H9 (cell line): ENCODE measurements around the gene PRMT2. TPM values are rescaled to one million over a fixed set of nuclear protein-coding genes. Genes with fewer than 3 reads are reported as not detected.

Source experiments
- DNase-seq: peaks from one replicate; pipeline ENCODE4 v3.0.0-alpha.2; 2017
- H2AFZ ChIP-seq: one replicate; pipeline ENCODE4 v1.6.1; 2013; ENCODE audit warnings: mild to moderate bottlenecking, low read length, control low read depth, moderate library complexity
- H2AK5ac ChIP-seq: 2 replicates; pipeline ENCODE4 v1.6.1; 2013; ENCODE audit warnings: low read length, control low read depth, mixed read lengths; ENCODE audit not compliant: insufficient read length
- H2BK120ac ChIP-seq: one replicate; pipeline ENCODE4 v1.6.1; 2013; ENCODE audit warnings: low read depth, mild to moderate bottlenecking, low read length, control low read depth, inconsistent platforms; ENCODE audit not compliant: poor library complexity, severe bottlenecking
- H2BK12ac ChIP-seq: 2 replicates; pipeline ENCODE4 v1.6.1; 2013; ENCODE audit warnings: low read length, control low read depth, mixed read lengths, low read depth; ENCODE audit not compliant: insufficient read length
- H2BK15ac ChIP-seq: 2 replicates; pipeline ENCODE4 v1.6.1; 2013; ENCODE audit warnings: low read depth, low read length, control low read depth
- H2BK20ac ChIP-seq: one replicate; pipeline ENCODE4 v1.6.1; 2013; ENCODE audit warnings: low read depth, mild to moderate bottlenecking, low read length, control low read depth, inconsistent platforms; ENCODE audit not compliant: poor library complexity, severe bottlenecking
- H2BK5ac ChIP-seq: 2 replicates; pipeline ENCODE4 v1.6.1; 2013; ENCODE audit warnings: low read length, control low read depth, mixed read lengths; ENCODE audit not compliant: insufficient read length
- H3K14ac ChIP-seq: 2 replicates; pipeline ENCODE4 v1.6.1; 2013; ENCODE audit warnings: low read length, control low read depth; ENCODE audit not compliant: insufficient read depth
- H3K18ac ChIP-seq: 2 replicates; pipeline ENCODE4 v1.6.1; 2013; ENCODE audit warnings: low read depth, mild to moderate bottlenecking, mixed read lengths, low read length, control low read depth; ENCODE audit not compliant: insufficient read length
- H3K23ac ChIP-seq: 2 replicates; pipeline ENCODE4 v1.6.1; 2013; ENCODE audit warnings: low read length, control low read depth, mixed read lengths, low read depth; ENCODE audit not compliant: insufficient read length
- H3K23me2 ChIP-seq: 2 replicates; pipeline ENCODE4 v1.6.1; 2013; ENCODE audit warnings: low read depth, mild to moderate bottlenecking, mixed read lengths, low read length, control low read depth; ENCODE audit not compliant: insufficient read length, poor library complexity, severe bottlenecking
- H3K27ac ChIP-seq: 2 replicates; pipeline ENCODE4 v1.5.1; 2013; ENCODE audit warnings: low read length, control low read depth, mixed read lengths, low read depth; ENCODE audit not compliant: insufficient read length
- H3K27me3 ChIP-seq: 2 replicates; pipeline ENCODE4 v1.6.1; 2013; ENCODE audit warnings: low read length, control low read depth, inconsistent platforms; ENCODE audit not compliant: insufficient read depth
- H3K4ac ChIP-seq: 2 replicates; pipeline ENCODE4 v1.6.1; 2013; ENCODE audit warnings: low read depth, mild to moderate bottlenecking, control low read depth, inconsistent platforms, low read length, moderate library complexity
- H3K4me1 ChIP-seq: 2 replicates; pipeline ENCODE4 v1.6.1; 2013; ENCODE audit warnings: low read length, control low read depth, inconsistent platforms; ENCODE audit not compliant: insufficient read depth
- H3K4me2 ChIP-seq: 2 replicates; pipeline ENCODE4 v1.6.1; 2013; ENCODE audit warnings: low read length, control low read depth, mixed read lengths; ENCODE audit not compliant: insufficient read length, insufficient read depth
- H3K56ac ChIP-seq: 2 replicates; pipeline ENCODE4 v1.6.1; 2013; ENCODE audit warnings: low read depth, mild to moderate bottlenecking, mixed read lengths, low read length, control low read depth; ENCODE audit not compliant: insufficient read length
- H3K79me1 ChIP-seq: 2 replicates; pipeline ENCODE4 v1.6.1; 2013; ENCODE audit warnings: low read depth, mild to moderate bottlenecking, moderate library complexity, low read length, control low read depth, inconsistent platforms; ENCODE audit not compliant: insufficient read depth, poor library complexity, severe bottlenecking
- H3K79me2 ChIP-seq: 2 replicates; pipeline ENCODE4 v1.6.1; 2013; ENCODE audit warnings: low read length, control low read depth, inconsistent platforms; ENCODE audit not compliant: insufficient read depth
- H3K9ac ChIP-seq: 2 replicates; pipeline ENCODE4 v1.6.1; 2013; ENCODE audit warnings: low read length, control low read depth, mixed read lengths; ENCODE audit not compliant: insufficient read length; ENCODE audit errors: extremely low read depth
- H3K9me3 ChIP-seq: one replicate; pipeline ENCODE4 v1.6.1; 2013; ENCODE audit warnings: low read depth, low read length, inconsistent platforms; ENCODE audit not compliant: control insufficient read depth
- H3T11ph ChIP-seq: one replicate; pipeline ENCODE4 v1.6.1; 2013; ENCODE audit warnings: mild to moderate bottlenecking, low read length, control low read depth, inconsistent platforms
- H4K20me1 ChIP-seq: one replicate; pipeline ENCODE4 v1.6.1; 2013; ENCODE audit not compliant: control insufficient read depth, insufficient read length, insufficient read depth
- H4K5ac ChIP-seq: 2 replicates; pipeline ENCODE4 v1.6.1; 2013; ENCODE audit warnings: low read depth, mild to moderate bottlenecking, mixed read lengths, low read length, control low read depth; ENCODE audit not compliant: insufficient read length
- H4K8ac ChIP-seq: replicated peaks from 2 replicates; pipeline ENCODE4 v1.6.1; 2013; ENCODE audit warnings: low read length, control low read depth, mixed read lengths, low read depth; ENCODE audit not compliant: insufficient read length
- H4K91ac ChIP-seq: 2 replicates; pipeline ENCODE4 v1.6.1; 2013; ENCODE audit warnings: low read depth, mild to moderate bottlenecking, moderate library complexity, mixed read lengths, low read length, control low read depth; ENCODE audit not compliant: insufficient read length
- H3K27ac Mint-ChIP-seq, 3 experiments: 2 replicates in 2 of 3; 3 replicates in 1 of 3; pipeline ENCODE4 v1.8.0; 2020 to 2021; ENCODE audit warnings: mixed read lengths in 3 of 3, mild to moderate bottlenecking in 1 of 3, moderate library complexity in 1 of 3
- H3K27me3 Mint-ChIP-seq: 2 replicates; pipeline ENCODE4 v1.8.0; 2021; ENCODE audit warnings: low read depth, mild to moderate bottlenecking, moderate library complexity, mixed read lengths
- H3K36me3 Mint-ChIP-seq, 3 experiments: 2 replicates in 2 of 3; 3 replicates in 1 of 3; pipeline ENCODE4 v1.8.0; 2020 to 2021; ENCODE audit warnings: low read depth in 3 of 3, mixed read lengths in 3 of 3; ENCODE audit not compliant: insufficient read depth in 1 of 3
- H3K4me1 Mint-ChIP-seq, 2 experiments: 2 replicates each; pipeline ENCODE4 v1.8.0; 2020; ENCODE audit warnings: mixed read lengths in 2 of 2
- H3K4me3 Mint-ChIP-seq, 2 experiments: 2 replicates in 1 of 2; 3 replicates in 1 of 2; pipeline ENCODE4 v1.8.0; 2020 to 2021; ENCODE audit warnings: mild to moderate bottlenecking in 2 of 2, mixed read lengths in 2 of 2, moderate library complexity in 1 of 2
- H3K9me3 Mint-ChIP-seq, 2 experiments: 2 replicates in 1 of 2; 3 replicates in 1 of 2; pipeline ENCODE4 v1.8.0; 2020; ENCODE audit warnings: mild to moderate bottlenecking in 2 of 2, mixed read lengths in 2 of 2, moderate library complexity in 1 of 2
- CTCF ChIP-seq: fragments of 200-600 bp; sonication (generic); conservative IDR thresholded peaks from 3 replicates; pipeline ENCODE4 v1.8.0; 2021; ENCODE audit warnings: antibody characterized with exemption, mild to moderate bottlenecking
- WGBS: extraction: QIAGEN DNeasy Blood & Tissue Kit; methylation state at CpG from one replicate; pipeline ENCODE4 v1.1.7; 2013; ENCODE audit warnings: missing lambda C conversion rate, low lambda C conversion rate, mixed read lengths; ENCODE audit not compliant: insufficient read length; ENCODE audit errors: extremely low coverage; 5-methylcytosine and 5-hydroxymethylcytosine counted together
- total RNA-seq: library from RNA; stranded (reverse); gene quantifications from 2 replicates; pipeline ENCODE4 v1.2.1, GENCODE V29; 2021

The PRMT2 gene
- total RNA-seq, 1 experiment from 2014 or later, result 53.7 TPM

- H3K79me1 ChIP-seq, result no peaks in the 10 kb centered on the region
- WGBS, result no CpG with 5 or more reads among the region's 21 CpGs
- H3K9me3 ChIP-seq, result no peaks in the 10 kb centered on the region
- no peak overlapping the region for H3K23ac ChIP-seq
- TF ChIP-seq CTCF, result no peak
- H2BK5ac ChIP-seq, result no peak overlapping the region
- H2BK15ac ChIP-seq, result no peak overlapping the region
- H3K56ac ChIP-seq, result no peak overlapping the region
- no peak overlapping the region for H2AK5ac ChIP-seq
- no peak overlapping the region for H2BK20ac ChIP-seq
- H3K27me3 ChIP-seq, result no peaks in the 10 kb centered on the region
- Mint-ChIP-seq H3K36me3 (peaks cover 0 to 14% (median 0%) of the 10 kb centered on the region in 3 experiments; a peak in 3 of 7 replicates), H3K4me3 (no peak overlapping the region; a peak in 1 of 5 replicates), H3K9me3 (no peaks in the 10 kb centered on the region), H3K27me3 (peaks cover 2% of the 10 kb centered on the region; the same call in 1 of the 2 replicates), H3K27ac (no peak overlapping the region), H3K4me1 (peaks cover 3% of the 10 kb centered on the region in 2 experiments)
- no peaks in the 10 kb centered on the region for H3K79me2 ChIP-seq
- H2BK120ac ChIP-seq, result no peak overlapping the region
- DNase-seq, result no peak
- H3K4me2 ChIP-seq, result no peak overlapping the region
- H3K4ac ChIP-seq, result no peak overlapping the region
- no peak overlapping the region for H2BK12ac ChIP-seq
- no peaks in the 10 kb centered on the region for H3K4me1 ChIP-seq
- no peak overlapping the region for H2AFZ ChIP-seq
- H4K20me1 ChIP-seq, result no peaks in the 10 kb centered on the region
- no peak overlapping the region for H3T11ph ChIP-seq
- no peak overlapping the region for H4K91ac ChIP-seq
- H3K18ac ChIP-seq, result no peak overlapping the region
- no peak overlapping the region; the same call in 1 of the 2 replicates for H3K14ac ChIP-seq
- peaks cover 13% of the 10 kb centered on the region for H3K23me2 ChIP-seq
- no peak overlapping the region for H4K8ac ChIP-seq
- H3K9ac ChIP-seq, result no peak overlapping the region
- H4K5ac ChIP-seq, result no peak overlapping the region
- H3K27ac ChIP-seq, result no peak overlapping the region
These were observed 27.5 kb downstream of the PRMT2 start for GRCh38 chr21:46662765-46663500.
